SHP77 treated with DMSO at 0.1 percent for 48 hours (cell line): ENCODE measurements around the gene SND1.

ENCODE experiments used
- DNase-seq: peaks from one replicate; lab custom pipeline; 2025; lab: John Stamatoyannopoulos, UW

SND1 gene

DNA sequence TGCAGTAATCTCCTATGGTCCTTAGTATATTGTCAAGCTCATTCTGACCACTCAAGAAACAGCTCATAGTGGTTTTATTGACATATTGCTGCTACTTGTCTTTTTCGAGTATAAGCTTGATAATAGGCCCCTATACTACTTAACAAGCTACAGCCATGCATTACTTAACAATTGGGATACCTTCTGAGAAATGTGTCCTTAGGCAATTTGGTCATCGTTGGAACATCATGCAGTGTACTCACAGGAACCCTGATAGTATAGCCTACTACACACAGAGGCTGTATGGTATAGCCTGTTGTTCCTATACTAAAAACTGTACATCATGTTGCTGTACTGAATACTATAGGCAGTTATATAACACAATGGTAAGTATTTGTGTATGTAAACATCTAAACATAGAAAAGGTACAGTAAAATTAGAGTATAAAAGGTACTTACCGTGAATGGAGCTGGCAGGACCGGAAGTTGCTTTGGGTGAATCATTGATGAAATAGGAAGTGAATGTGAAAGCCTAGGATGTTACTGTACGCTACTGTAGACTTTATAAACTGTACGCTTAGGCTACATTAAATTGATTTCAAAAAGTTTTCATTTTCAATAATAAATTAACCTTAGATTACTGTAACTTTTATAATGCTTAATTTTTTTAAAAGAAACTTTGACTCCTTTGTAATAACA is 218.4 kb downstream of the SND1 start:
- DNase-seq = no peak

DNA sequence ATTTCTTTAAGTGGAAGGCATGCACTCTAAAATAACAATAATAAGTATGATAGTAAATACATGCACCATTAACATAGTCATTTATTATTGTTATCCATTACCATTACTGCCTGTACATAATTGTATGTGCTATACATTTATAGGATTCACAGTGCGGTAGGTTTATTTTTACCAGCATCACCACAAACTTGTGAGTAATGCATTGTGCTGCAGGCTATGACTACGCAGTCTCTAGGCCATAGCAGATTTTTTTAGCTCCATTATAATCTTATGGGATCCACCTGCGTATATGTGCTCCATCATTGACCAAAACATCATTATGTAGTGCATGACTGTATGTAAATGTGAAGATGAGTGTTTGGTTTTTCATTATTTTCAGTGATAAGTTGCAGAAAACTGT is 219.2 kb downstream of the SND1 start:
- DNase-seq = no peak

DNA sequence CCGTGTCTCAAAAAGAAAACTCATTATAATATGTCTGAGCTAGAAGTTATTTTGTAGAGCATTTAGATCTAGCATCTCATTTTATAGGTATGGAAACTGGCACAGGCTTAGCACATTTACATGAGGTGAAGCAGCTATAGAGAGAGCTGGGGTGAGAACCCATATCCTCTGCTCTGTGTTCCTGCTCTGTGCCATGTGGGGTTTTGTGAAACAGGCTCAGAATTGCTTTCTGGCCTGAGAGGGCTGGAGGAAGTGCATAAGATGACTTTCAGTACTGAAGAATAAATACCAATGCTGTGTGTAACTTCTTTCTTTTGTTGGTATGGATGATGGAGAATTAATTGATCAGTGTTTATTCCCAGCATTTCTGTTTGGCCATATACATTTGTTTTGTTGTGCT is 220.1 kb downstream of the SND1 start:
- DNase-seq = no peak

DNA sequence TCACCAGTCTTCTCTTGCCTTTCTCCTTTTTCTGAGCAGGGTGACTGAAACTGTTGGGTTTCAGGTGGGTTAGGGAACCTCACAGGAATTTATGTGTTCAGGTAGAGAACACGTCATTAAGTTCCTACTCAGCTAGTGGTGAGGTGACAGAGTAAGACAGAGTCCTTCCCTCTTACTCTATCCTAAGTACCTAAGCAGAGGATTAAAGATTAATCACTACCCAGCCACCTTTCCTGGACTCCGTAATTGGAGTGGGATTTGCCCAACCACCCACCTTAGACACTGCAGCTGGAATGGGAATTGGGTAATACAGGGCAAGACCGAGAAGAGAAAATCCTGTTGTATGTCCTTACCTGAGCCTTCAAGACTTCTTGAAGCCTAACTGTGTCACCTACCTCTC is 221.2 kb downstream of the SND1 start:
- no peak for DNase-seq

DNA sequence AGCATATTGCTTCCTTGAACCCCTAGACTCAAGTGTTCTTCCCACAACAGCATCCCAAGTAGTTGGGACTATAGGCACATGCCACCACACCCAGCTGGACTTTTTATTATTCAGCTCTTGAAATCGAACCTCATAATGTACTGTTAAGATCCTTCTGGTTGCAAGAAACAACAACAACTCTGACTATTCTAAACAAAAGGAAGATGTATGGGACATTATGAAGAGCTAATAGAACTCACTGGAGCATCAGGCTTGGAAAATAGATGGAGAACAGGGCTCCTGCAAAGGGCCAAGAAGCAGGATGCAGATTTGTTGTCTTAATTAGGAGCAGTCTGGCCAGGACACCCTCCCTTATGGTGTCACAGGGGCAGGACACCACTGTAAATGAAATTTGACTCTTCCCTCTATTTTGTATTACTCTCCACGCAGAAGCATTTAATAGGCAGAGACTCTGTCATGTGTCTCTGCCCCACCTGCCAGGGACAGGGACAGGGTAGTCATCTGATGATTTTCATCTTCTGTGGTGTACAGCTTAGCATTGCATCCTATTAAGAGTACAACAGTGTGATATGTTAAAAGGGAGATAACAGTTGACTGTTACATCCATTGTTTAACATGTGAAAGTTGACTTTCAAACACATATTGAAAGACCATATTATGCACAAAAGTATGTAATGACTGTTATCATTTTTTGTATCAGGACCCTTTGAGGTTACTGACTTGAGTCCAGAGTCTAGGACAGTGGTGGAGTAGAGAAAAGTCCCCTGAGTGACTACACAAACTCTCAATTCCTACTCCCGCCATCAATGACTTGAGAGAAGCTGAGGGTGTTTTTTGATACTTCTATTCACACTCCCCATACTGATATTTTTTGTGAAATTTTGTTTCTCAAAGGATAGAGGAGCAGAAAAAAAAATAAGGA is 222.0 kb downstream of the SND1 start:
- no peak for DNase-seq

DNA sequence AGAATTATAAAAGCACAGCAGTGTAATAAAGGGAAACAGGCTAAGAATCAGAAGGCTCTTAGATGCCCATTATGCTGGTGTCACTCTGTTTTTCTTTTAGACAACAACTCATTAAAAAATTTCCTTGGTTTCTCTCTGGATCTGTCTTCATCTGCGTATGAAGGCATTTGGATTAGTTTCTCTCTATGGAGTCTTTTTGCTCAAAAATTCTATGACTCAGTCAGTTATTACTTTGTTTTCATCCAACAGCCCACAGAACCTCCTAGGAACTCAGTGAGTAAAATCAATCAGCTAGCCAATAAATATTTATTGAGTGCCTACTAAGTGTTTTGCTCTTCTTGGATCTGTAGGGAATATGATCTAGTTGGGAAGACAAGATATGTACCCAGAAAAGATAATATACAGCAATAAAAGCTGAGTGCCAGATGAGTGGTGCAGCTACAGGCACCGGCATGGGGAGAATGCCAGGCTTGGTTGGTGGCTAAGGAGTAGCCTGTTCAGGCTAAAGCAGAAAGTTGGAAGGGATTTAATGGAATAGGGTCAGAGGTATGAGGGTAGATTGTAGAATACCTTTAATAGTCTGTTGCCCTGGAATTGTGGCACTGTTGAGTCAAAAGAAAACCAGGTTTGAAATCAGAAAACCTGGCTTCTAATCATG is 223.1 kb downstream of the SND1 start:
- DNase-seq = no peak

DNA sequence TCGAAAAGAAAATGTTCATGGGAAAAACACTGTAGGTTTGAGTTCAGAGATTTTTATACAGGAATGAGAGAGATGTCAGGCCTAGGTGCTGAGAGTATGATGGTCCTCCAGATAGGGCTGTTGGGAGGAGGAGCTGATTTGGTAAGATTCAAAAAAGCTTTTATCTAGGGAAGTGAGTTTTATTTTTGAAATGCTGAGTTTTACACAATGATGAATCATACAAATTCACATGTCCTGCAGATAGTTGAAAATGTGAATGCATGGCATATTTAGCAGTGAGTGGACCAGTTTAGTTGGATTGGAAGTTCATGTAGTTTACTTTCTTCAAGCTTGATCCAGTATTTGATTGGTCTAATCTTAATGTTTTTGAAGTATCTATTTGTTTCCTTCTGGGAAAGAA is 224.4 kb downstream of the SND1 start:
- no peak for DNase-seq

DNA sequence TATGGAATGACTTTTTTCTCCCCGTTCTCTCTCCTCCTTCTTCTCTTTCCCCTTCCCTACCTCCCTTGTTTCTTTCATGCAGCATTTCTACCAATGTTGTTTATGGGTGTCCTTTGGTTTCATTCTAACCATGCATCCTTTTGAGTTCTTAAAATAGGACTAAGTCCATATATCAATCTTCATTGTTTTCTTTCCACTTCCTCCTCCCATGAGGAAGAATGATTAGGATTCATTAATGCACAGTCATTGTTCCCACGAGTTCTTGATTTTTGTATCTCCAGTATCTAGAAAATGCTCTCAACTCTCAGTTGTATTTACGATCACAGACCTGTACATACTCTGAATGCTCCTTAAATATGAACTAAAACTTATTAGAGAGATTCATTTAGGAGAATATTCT is 226.0 kb downstream of the SND1 start:
- DNase-seq = no peak

DNA sequence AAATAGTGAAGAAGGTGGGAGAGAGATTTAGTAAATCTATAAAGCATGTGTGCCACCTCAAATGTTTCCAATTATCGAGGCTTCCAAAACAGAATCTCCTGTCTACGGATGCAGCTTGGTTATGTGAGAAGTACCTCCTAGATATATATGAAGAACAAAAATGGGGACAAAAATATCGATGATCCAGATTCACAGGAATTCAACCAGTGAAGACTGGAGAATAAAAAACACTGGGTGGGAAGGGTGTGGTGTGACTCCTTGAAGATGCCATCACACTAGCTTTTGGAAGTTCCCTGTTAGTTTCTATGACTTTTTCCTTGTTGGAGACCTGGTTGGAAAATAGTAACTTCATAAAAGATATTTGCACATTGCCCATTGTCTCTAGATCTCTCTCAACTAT is 226.8 kb downstream of the SND1 start:
- DNase-seq = no peak

DNA sequence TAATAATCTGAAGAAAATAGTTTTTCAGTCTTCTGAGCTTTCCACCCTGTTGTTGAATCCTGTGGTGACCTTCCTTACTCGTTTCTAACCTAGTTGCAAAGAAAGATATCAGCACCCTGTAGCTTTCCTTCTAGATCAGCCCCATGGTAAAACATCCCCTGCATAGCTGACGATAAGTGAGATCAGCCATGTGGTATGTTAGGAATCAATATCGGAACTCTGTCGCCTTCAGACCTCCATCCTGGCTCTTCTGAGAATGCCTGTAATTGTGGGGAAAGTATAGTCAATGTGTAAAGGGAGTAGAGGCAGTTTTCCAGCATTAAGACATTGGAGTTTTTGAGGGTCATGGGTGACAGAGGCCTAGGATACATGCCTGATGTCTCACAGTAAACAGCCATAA is 227.4 kb downstream of the SND1 start:
- no peak for DNase-seq

DNA sequence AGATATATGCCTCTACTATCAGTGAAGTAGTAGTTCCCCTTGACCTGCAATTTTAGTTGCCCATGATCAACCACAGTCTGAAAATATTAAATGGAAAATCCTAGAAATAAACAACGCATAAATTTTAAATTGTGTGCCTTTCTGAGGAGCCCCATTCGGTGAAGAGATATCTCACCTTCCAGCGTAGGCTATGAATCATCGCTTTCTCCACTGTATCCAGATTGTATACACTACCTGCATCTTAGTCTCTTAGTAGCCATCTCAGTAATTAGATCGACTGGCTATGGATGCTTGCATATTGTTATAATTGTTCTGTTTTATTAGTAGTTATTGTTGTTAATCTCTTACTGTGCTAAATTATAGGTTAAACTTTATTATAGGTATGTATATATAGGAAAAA is 227.9 kb downstream of the SND1 start:
- no peak for DNase-seq

DNA sequence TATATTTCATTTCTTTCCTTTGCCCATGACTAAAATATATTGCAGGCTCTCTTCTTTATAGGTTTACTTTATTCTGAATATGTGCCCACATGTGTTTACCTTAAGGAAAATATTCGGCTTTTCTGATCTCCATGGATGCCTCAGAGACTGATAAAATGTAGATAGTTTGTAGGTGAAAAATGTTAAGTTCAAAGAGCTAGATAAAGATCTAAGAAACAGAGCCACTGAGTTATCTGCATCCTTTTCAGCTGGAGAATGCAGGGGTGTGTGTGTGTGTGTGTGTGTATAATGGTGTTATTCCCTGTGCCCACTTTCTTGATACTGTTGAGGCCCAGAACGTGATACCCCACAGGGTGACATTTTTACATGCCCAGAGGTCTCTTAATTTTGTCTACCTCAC is 228.5 kb downstream of the SND1 start:
- no peak for DNase-seq

DNA sequence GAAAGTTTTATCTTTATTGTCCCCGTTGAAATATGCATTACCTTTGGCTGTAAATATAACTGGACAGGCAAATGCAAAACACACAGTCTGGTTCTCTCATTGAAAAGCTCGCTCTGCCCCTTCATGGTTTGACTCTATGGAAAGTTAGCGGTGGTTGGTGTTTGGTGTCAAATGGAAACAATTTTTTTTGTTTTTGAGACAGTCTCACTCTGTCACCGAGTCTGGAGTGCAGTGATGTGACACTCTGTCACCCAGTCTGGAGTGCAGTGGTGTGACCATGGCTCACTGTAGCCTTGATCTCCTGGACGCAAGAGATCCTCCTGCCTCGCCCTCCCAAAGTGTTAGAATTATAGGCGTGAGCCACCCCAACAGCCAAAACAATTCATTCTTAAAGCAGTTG is 229.6 kb downstream of the SND1 start:
- no peak for DNase-seq

DNA sequence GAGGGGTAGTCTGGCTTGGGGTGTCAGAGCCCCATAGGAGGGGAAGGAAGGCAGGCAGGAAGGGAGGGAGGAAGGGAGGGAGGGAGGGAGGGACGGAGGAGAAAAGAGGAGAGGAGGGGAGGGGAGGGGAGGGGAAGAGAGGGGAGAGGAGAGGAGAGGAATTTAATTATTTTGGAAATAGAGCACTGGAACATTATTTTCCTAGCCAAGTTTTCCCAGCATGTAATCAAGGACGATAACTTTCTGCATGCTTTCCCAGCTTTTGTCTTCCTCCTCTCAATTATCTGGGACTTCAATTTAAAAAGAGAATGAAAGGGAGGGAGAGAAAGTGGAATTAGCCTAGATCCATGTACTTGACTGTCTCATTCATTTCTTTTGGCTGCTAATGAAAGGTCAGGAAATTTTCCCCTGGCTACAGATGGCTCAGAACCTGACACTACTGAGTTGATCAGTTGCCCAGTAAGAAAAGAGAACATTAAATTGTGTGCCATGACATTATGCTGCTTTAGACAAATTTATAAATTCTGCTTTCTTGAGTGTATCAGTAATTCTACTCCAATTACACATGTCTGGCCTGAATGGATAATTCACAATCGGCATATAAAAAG is 230.4 kb downstream of the SND1 start:
- DNase-seq = no peak

DNA sequence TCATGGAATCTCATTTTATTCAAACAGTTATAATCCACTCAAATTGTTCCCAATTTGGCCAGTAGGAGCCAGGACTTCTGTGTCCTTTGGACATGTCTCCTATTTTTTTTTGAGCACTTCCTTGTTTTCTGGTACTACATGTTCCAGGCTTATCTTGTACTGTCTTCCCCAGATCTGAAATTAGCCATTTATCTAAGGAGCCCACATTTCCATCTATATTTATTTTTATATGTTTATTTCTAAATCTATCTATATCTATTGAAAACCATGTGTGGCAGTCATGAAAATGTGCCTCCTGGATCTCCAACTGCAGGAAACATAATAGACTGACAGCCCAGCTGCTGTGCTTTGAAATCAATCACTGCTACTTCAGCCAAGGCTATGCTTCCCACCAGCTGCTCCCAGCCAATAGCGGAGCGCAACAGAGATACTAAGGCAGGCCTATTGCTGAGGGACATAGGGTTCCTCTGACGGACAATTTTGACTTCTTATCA is 232.1 kb downstream of the SND1 start:
- no peak for DNase-seq

DNA sequence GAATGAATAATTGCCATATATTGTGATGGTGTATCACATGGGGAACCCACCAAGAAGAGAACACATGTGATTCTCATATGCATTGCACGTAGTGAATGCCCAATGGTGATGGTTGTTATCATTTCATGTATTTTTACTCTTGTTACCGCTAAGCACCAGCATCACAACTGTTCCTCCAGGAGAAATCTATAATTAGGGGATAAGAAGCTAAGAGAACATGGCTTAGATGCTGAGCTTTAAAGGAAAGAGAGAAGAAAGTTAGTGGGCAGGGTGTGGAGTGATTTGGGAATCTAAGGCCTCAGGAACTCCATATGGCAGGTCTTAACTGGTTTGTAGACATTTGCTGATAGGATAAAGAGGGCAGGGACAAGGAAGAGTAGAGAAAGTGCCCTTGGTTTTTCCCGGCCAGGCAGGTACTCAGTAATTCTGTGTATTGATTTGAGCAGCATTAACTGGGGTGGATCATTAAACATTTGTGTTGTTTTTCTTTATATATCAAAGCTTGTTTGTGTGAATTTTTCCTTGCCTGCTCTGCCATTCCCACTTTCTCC is 233.3 kb downstream of the SND1 start:
- DNase-seq = no peak

DNA sequence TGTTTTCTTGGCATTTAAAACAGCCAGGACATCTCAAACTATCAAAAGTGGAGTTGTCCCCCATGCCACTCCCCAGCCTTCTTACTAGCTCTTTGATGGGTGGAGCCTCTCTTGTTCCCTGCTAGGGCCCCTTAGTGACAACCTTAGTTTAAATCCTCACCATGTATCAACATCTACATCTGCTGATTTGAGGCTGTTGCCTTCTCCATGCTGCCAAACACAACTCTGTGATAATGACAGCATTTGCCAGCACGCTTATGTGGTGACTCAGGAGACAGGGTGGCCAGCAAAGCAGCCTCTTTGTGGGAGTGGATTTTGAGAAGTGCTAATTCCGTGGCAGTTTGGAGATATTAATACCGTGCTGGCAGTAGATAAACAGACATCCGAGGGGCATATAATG is 233.8 kb downstream of the SND1 start:
- no peak for DNase-seq

DNA sequence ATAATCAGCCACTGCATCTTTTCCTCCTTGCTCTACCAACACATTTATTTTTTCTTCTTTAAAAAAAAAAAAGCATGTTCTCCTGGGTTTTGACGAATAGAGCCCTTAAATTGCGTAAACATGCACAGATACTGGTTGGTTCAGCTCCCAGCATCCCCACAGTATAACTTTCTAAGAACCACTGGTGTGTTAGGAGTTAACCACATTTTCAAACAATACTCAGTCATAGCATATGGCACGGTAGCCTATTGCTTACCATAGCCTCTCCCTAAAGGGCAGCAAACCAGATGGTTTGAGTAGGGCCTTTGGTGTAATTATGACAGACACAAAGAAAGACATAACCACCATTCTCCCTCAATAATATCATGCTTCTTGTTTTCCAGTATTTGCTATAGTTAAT is 234.3 kb downstream of the SND1 start:
- DNase-seq = no peak

DNA sequence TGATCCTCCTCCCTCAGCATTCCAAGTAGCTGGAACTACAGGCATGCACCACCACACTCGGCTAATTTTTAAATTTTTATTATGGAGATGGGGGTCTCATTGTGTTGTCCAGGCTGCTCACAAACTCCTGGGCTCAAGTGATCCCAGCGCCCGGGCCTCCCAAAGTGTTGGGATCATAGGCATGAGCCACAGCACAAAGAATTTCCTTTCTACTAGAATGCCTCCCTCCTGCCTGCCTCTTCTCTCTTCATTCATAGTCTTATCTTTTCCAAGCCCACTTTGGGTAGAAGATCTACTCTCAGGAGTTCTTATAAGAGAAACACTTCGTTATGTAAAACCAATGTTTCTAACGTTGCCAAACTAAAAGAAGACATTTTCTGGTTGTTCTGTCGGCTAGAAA is 235.1 kb downstream of the SND1 start:
- DNase-seq = no peak

DNA sequence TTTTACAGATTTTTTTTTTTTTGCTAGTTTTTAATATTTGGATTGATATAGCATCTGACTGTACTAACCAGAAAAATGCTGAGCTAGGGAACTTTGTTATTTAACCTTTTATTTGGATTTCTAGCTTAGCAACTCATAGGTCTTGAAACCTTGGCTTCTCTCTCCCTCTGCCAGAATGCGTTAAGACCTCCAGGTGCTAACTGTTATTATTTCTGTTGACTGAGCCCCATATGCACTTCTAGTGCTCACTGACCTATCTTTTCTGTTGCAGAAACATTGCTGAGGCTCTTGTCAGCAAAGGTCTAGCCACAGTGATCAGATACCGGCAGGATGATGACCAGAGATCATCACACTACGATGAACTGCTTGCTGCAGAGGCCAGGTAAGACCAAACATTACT is 235.6 kb downstream of the SND1 start:
- no peak for DNase-seq

DNA sequence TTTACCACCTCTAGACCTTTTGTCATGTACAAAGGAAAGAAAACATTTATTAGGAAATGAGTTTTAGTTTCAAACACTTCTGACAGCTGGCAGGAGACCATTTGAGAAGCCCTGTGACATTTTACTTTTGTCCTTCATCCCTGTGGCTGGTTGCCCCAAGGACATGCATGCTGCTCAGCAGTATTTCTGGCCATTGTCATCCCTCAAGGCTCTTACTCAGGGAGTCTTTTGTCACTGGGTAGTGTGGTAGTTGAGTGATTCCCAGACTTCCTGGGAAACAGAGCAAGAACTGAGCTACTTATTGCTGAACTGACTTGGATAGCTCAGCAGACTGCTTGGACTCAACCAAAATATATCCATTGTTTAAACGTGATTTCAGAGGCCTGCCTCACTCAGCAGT is 236.4 kb downstream of the SND1 start:
- no peak for DNase-seq

DNA sequence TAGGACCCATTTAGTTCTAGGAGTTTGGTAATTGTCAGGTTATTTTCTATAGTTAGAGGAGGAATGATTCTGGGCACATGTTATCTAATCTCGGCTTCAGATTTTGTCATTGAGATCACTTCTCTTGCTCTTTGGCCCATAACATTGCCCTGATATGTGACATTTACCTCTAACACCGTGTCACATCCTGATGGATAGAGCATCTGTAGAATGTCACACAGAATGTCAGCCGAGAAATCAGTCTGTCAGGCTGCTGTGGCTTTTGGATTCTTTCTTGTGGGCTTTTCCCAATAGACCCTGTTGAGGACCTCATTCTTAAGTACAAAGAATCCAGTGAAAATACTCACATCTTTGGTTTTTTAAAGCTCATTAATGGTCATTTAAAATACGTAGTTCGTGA is 236.8 kb downstream of the SND1 start:
- DNase-seq = no peak
